NK-92 (cell line): ENCODE results near the gene CAMK2D.
"Not testable (repeated sequence)": the region's sequence is repeated elsewhere in the genome, so short reads cannot be mapped to it uniquely, and the experiment has no call there.

Source experiments
- DNase-seq: peaks from one replicate; lab custom pipeline; 2025; ENCODE audit not compliant: unreplicated experiment; lab: John Stamatoyannopoulos, UW

The CAMK2D gene

DNA sequence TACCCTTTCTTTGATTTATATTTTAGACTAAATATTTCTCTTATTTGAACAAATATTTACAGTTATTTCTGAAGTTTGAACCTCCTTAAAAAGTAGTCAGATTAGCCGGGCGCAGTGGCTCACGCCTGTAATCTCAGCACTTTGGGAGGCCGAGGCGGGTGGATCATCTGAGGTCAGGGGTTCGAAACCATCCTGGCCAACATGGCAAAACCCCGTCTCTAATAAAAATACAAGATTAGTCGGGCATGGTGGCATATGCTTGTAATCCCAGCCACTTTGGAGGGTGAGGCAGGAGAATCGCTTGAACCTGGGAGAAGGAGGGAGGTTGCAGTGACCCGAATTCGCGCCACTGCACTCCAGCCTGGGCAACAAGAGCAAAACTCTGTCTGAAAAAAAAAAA is 2.4 kb upstream of the CAMK2D start:
- not testable (repeated sequence) for DNase-seq

DNA sequence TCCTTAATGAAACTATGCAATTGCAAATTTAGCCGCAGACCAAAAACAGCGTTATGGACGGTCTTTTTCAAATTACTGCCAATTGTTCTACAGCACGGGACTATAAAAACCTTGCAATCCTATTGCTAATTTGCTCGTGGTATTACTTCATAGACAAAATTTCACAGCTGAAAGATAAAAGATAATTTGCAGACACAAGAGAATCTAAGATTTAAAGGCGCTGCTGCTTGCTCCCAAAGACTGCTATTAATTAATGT is 1.4 kb upstream of the CAMK2D start:
- DNase-seq = no peak

- peak; percentile 78 for DNase-seq
Measured at GRCh38 chr4:113762186-113763028, 869 bp upstream of the CAMK2D start.

GRCh38 chr4:113760795-113761619 is 531 bp downstream of the CAMK2D start:
- DNase-seq = no peak

DNA sequence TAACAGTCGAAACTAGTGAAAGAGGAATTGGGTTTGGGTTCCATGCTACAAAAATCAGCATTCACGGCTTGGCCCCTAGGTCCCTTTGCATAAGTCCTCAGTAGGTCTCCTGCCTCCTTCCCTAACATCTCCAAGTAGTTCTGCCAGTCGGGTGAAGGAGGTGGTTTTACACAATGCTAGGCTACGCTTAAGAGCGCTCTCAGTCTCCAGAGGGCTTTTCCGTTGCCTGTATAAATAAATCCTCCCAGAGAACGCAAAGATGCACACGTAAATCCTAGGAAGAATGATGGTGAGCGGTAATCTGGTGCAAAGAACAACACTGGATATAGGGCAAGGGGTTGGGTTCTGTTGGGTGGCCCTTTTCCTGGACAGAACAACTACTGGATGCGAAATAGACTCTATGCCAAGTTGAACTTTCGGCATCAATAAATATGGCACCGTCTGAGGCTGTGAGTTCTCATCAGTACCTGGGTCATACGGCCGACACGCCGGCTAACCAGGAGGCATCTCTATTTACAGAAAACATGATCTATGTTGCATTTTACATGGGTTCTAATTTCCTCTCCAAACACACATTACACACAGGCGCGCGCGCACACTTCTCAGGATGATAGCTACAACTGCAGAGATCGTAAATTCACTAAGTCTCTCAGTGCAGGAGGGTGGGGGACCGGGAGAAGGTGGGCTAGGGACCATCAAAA is 1.3 kb downstream of the CAMK2D start:
- DNase-seq = no peak

- DNase-seq = no peak
Measured at GRCh38 chr4:113759696-113760093, 1.8 kb downstream of the CAMK2D start.

DNA sequence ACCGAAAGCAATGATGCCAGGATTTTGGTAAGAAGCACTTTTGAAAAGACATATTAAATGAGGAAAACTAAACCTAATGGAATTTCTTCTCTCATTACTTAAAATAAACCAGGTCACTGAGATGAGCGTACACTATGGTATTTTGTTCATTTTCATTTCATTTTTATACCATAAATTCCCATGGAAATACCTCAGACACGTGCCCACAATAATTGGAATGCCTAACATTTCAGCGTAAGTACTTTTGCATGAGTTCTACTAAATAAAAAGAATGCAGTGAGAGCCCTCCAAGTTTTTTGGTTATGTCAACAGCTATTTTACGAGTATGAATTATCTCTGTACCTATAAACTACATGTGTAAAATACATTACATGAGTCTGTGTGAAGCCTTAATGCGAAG is 3.2 kb downstream of the CAMK2D start:
- DNase-seq = no peak

GRCh38 chr4:113757486-113757885 is 4.1 kb downstream of the CAMK2D start:
- DNase-seq = no peak

DNA sequence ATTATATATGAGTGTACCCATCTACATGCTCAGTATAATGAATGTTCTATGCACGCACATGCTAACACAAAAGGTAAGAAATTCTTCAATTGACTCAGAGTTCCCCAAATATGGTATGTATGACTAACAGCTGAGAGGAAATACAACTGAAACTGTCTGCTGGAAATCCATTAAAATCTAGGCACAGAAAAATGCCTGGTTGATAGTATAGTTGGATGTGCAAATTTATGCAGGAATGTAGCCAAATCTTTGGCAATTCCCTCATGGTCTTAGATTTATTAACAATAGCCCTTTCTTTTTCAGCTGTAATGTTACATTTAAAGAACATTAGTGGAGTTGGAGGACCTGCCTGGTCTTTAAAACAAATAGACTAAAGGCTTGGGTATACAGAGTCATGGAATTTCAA is 5.5 kb downstream of the CAMK2D start:
- DNase-seq = no peak

DNA sequence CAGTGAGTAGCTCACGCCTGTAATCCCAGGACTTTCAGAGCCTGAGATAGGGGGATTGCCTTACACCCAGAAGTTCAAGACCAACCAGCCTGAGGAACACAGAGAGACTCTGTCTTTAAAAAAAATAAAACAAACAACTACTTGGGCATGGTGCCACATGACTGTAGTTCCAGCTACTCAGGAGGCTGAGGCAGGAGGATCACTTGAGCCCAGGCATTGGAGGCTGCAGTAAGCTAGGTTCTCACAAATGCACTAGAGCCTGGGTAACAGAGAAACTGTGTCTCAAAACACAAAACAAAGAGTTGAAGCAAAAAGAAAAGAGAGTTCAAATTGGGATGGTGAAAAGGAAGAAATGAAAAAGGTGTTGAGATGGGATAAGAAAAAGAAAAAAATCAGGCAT is 10.8 kb downstream of the CAMK2D start:
- DNase-seq = no peak

- DNase-seq = no peak
Measured at GRCh38 chr4:113750296-113750695, 11.2 kb downstream of the CAMK2D start.

DNA sequence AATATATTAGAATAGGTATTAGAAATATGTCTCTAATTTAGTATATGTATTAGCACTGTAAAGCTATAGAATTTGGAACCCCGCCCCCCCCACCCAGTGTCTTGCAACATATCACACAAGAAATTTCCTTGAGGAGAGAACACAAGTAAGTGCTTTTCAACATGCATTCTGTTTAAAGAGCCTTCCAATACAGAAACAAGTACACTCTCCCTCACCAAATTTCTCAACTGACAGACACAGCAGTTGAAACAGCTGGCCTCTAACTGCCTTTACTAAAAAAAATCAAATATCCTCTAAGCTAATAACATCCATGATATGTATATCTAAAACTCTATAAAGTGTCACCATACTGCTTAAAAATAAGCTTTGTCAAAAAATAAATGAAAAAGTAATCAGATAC is 12.4 kb downstream of the CAMK2D start:
- no peak for DNase-seq

- DNase-seq = no peak
Measured at GRCh38 chr4:113747949-113748348, 13.6 kb downstream of the CAMK2D start.

- no peak for DNase-seq
Measured at GRCh38 chr4:113745711-113746110, 15.8 kb downstream of the CAMK2D start.

GRCh38 chr4:113744667-113745240 is 16.8 kb downstream of the CAMK2D start:
- DNase-seq = no peak

DNA sequence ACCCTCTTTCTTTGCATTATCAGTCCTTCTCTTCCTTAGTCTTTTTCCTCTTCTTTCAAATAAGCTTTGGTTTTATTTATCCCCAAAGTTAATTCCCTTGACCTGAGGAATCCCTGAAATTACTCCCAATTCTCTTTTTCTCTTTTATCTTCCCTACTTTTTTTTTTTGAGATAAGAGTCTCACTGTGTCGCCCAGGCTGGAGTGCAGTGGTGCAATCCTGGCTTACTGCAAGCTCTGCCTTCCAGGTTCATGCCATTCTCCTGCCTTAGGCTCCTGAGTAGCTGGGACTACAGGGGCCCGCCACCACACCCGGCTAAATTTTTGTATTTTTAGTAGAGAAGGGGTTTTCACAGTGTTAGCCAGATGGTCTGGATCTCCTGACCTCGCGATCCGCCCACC is 17.8 kb downstream of the CAMK2D start:
- DNase-seq = no peak

DNA sequence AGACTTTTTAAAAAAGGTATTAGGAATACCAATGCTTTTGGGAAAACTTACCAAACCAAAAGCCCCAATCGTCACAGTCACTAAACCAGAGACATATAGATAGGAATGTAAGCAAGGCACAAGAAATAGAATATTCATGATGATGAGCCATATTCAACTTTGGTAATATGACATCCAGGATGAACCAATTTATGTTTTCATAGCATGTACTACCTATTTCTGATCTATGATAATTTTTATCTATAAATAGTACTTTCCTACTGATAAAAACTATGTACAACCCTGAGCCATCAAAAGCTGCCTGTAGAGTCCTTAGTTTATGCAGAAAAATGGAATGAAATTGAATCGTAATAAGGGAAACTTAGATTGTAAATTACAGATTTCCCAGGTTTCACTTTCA is 18.9 kb downstream of the CAMK2D start:
- DNase-seq = no peak

GRCh38 chr4:113741956-113742355 is 19.6 kb downstream of the CAMK2D start:
- DNase-seq = no peak

DNA sequence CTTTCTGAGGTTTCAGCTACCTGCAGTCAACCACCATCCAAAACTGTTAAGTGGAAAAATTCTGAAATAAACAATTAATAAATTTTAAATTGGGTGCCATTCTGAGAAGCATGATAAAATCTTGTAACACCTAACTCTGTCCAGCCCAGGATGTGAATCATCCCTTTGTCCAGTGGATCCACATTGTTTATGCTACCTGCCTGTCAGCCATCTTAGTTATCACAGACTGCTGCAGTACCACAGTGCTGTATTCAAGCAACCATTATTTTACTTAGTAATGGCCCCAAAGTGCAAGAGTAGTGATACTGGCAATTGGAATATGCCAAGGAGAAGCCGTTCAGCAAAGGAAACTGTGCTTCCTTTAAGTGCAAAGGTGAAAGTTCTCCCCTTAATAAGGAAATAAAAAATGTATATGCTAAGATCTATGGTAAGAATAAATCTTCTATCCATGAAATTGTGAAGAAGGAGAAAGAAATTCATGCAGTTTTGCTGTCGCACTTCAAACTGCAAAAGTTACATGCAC is 20.6 kb downstream of the CAMK2D start:
- DNase-seq = no peak

DNA sequence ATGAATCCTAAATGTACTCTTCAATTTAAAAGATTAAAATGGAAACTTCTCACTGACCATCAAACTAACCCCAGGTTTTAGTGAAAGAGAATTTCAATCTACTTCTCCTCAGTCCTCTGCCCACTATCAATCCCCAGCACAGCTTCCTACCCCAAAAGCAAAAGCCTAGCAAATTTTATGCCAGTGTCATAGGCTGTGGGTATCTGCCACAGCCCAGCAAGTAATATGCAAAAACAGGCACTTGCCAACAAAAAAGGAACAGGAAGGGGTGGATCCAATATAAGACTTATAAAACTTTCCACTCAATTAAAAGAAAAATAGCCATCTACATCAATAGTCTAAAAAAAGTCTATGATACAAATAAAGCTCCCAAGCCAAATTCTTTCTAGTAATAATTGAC is 22.3 kb downstream of the CAMK2D start:
- DNase-seq = no peak

DNA sequence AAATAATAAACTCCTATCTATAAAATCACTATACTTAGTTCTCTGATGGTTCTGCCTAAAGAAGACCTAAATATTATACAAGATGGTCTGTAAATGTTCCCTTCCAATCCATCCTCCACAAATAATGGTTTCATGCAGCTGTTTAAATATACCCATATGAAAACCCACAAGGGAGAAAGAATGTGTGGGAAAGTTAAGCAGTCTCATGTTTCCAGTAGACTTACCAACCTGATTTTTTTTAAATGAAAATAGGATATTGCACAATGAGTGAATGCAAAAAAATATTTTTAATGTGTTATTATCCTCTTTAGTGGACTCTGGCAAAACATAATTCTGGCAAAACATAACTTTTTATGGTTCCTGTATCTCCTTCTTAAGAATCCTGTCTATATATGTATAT is 23.3 kb downstream of the CAMK2D start:
- no peak for DNase-seq
